Hematopoietic multipotent progenitor cell treated with erythropoietin and hydrocortisone succinate and interleukin-3 and kit ligand, for 8 days (in vitro differentiated cells): Measurements from ENCODE around the gene GAS2L3.
A peak's percentile ranks its signal among the peaks of the same experiment; 100 is the strongest.
"Not testable (repeated sequence)": the region's sequence is repeated elsewhere in the genome, so short reads cannot be mapped to it uniquely, and the experiment has no call there.

Experiments
- DNase-seq: peaks from one replicate; pipeline ENCODE4 v3.0.0-alpha.2; 2015

Gene GAS2L3

DNA sequence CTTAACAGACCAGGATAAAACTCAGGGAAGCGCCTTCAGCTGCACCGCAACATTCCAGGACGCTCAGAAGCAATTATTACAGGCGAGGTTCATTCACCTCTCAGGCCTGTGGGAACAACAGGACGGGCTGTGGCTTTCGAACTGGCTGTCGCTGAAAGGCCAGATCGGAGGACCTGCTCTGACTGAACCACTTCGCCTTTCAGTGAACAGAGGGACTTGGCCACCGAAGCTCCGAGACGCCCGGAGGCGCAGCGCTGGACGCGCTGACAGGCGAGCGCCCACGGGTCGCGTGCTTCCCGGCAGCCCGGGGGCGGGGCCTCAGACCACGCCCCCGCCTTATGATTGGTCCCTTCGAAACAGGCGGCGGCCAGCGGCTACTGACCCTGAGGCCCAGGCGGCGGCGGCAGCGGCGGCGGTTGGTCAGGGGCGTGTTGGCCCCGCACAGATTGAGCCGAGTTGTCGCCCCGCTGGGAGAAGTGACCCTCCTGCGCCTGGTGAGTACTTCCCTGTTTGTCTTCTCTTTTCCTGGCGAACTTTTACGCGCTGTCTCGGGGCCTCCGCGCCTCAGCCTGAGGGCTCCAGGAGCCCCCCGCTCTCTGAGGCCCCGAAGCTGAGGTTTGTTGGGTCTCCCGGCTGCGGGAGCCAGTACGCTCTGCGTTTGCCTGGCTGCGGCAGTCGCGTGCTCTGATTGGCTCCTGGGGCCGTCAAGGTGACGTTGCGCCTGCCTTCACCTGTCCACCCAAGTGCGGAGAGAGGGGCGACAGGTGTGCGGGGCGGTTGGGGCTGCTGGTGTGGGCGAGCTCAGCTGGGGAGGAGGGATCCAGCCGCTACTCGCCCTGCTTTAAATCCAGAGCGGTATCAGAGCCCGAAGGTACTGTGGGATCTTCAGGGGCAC, at the start of gene GAS2L3:
Gene GAS2L3 (plus strand): TSS at position 393 of the 895 bp plus-strand sequence. CDS start 21,221 bp downstream, outside the sequence.
- DNase-seq = peak; percentile 85

GRCh38 chr12:100528034-100528433, 45.5 kb upstream of the GAS2L3 start:
- no peak for DNase-seq

DNA sequence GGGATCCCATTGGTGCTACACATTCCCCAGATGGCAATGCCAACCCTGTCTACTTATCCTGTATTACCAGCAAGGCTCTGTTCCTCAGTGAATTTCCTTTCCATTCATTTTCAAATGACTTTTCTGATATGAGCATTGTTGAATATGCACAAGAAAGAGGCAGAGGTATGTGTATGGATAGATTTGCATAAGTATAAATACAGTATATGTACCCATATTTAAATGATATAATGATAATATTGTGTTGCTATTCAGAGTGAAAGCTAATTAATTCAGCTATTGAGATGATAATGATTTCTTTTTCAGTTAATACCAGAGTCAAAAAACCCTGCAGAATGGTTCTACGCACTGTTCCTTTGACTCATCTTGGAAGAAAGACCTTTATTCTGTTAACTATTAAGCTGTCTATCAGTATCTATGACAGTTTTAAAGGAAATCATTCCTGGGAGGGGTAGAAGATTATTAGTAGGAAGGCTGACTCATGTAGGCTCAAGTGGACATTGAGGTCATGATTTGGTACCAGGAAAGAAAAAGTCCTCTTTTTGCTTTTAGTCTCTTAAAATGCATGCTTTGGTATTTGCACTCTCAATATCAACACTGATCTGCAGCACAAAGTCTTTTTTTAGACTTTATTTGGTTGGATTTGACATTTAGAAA, 44.9 kb upstream of the GAS2L3 start:
- DNase-seq = no peak

DNA sequence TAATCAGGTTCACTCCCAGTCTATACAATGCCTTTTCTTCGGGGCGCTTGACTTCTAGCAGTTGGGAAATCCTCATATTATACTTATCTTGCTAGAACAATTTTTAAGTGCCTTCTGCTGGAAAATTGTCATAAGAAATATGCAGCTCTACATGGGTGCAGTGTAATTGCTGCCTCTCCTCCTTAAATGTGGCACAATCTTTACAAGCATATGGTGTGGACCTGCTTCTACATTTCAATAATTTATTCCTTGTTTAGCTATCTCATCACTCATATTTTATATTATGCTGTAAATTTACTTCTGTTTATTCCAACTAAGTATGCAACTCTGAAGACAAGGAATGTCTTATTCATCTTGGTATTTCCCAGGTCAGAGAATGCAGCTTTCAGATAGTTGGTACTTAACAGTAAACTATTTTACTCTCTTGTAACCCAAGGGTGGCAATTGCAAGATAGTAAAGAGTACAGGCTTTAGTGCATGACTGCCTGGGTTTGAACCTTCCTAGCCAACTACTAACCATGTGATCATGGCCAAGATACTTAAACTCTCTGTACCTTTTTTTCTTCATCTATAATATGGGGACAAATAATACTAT, 43.6 kb upstream of the GAS2L3 start:
- DNase-seq = no peak

GRCh38 chr12:100533376-100533775, 40.1 kb upstream of the GAS2L3 start:
- DNase-seq = no peak

GRCh38 chr12:100534625-100535227, 38.8 kb upstream of the GAS2L3 start:
- DNase-seq = no peak

DNA sequence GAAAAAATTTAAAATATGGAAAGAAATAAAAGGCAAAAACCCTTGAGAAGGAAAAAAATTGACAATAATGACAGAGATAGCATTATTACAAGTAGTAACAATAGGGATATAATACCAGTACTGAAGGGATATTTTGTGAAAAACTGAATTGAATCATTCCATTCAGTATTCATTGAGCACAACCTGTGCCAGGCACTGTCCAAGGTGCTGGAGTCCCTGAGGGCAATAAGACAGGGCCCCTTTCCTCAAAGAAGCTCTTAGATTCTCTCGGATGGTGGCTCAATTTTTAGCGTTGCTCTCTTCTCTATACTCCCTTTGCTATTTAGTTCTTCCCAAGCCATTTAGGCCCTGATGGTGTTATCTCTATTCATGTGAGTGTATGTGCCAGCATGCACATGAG, 34.3 kb upstream of the GAS2L3 start:
- peak; percentile 46 for DNase-seq

- no peak for DNase-seq
Measured at GRCh38 chr12:100544165-100544564, 29.3 kb upstream of the GAS2L3 start.

DNA sequence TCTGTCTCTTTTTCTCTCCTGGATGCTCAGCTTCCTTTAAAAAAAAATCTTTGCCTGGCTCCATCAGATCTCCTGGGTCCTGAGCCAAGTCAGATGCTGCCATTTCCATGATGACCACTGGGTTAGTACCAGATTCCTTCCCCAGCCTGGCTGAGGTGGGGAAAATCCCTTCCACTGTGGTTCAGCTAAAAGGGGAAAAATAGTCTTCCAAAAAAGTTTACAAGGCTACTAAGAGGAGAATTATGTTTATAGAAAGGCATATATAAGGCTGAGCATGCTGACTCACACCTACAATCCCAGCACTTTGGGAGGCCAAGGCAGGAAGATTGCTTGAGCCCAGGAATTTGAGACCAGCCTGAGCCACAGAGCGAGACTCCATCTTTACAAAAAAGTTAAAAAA, 28.4 kb upstream of the GAS2L3 start:
- DNase-seq = no peak

DNA sequence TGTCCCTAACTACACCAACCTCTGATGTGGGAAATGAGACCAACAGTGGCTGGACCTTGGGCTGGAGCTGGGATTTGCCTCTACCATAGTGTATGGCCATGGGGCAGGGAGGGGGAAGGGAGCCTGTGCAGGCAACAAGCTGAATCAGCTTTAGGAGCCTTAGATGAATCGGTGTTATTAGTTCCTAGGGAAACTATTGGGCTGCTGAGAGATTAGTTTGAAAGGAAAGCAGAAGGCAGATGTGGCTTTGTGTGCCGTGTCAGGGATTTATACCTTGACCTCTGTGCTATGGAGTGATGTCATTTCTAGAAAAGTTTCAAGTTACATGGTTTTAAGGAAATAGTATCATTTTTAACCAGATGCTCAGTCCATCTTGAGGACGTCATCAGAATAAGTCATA, 19.5 kb upstream of the GAS2L3 start:
- no peak for DNase-seq

- peak; percentile 89 for DNase-seq
Measured at GRCh38 chr12:100554608-100555077, 18.8 kb upstream of the GAS2L3 start.

GRCh38 chr12:100555722-100556121, 17.8 kb upstream of the GAS2L3 start:
- DNase-seq = no peak

GRCh38 chr12:100557357-100557756, 16.1 kb upstream of the GAS2L3 start:
- DNase-seq = no peak

- not testable (repeated sequence) for DNase-seq
Measured at GRCh38 chr12:100559261-100559660, 14.2 kb upstream of the GAS2L3 start.

DNA sequence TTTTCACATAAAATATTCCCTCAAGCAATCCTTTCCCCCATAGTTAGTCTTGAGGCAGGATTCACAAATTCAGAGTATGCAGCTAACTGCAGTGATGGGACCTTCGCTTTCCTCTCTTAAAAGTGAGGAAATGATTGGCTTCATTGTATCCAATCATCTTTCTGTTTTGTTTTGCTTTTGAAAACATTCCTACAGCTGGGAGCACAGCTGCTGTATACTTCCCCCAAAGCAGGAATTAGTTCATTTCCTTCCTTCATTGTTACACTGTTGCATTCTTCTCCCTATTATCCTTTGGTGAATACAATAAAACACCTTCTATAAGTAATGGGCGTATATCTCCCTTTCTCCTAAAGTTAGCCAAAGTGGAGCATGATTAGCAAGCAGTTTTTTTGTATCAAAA, 9.4 kb upstream of the GAS2L3 start:
- no peak for DNase-seq

- DNase-seq = no peak
Measured at GRCh38 chr12:100564905-100565467, 8.5 kb upstream of the GAS2L3 start.

DNA sequence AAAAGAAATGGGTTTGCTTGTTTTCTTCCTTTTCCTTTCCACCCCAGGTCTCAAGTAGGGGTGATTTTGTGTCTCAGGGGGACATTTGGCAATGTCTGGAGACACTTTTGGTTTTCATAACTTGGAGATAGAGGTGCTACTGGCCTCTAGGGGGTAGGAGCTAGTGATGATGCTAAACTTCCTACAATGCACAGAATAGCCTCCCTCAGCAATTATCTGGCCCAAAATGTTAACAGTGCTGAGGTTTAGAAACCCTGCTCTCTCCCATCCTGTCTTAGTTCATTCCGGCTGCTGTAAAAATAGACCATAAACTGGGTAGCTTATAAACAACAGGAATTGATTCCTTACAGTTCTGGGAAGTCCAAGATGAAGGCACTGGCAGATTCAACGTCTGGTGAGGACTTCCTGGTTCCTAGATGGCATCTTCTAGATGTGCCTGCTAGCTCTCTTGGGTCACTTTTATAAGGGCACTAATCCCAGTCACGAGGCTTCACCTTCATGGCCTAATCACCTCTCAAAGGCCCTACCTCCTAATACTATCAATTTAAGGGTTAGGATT, 7.4 kb upstream of the GAS2L3 start:
- DNase-seq = no peak

DNA sequence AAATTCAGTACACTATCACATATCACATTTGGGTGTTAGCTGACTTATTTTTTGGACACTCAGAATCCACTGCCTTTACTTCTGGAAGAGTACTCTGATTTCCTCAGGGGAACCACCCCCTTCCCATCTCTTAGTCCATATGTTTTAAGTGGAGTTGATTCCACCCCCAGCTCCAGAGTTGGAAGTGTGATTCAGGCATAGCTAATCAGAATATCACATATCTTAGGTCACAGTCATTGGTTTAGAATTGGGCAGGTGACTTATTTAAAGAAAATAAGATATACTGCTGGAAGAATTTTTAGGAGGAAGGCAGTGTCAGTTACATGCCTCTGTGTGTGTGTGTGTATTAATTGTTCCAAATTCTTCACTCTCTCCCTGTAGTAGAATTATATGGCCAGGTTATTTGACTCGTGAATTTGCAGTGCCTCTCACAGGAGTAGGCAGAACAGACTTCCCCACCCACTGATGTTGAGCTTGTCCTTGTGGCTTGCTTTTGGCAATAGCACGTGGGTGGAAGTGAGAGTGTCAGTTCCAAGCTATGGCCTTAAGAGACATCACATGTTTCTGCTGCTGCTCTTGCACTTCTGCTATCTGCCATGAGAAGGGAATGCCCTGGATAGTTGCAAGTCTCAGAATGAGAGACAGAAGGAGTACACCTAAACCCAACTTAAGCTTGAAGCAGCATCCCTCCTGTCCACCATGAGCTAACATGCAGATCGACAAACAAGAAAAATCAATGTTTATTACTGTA, 6.4 kb upstream of the GAS2L3 start:
- DNase-seq = peak; percentile 26

DNA sequence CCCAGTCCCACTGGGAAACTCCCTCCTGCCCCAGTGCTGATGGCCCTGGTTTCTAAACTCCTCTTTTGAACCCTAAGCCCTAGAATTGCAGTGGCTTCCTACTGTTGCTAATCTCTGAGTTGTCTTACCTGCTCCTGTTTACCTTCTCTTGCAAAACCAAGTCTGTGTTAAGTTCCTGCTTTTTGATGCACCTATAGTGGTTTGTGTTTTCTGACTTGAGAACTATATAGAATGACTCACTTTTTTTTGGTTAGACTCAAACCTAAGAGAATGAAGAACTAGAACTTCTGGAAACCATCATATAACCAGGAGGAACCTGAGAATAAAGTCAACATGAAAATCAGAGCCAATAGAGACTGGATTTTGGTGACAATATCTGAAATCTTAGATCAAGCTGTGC, 5.5 kb upstream of the GAS2L3 start:
- no peak for DNase-seq

GRCh38 chr12:100572184-100572583, 1.3 kb upstream of the GAS2L3 start:
- no peak for DNase-seq

DNA sequence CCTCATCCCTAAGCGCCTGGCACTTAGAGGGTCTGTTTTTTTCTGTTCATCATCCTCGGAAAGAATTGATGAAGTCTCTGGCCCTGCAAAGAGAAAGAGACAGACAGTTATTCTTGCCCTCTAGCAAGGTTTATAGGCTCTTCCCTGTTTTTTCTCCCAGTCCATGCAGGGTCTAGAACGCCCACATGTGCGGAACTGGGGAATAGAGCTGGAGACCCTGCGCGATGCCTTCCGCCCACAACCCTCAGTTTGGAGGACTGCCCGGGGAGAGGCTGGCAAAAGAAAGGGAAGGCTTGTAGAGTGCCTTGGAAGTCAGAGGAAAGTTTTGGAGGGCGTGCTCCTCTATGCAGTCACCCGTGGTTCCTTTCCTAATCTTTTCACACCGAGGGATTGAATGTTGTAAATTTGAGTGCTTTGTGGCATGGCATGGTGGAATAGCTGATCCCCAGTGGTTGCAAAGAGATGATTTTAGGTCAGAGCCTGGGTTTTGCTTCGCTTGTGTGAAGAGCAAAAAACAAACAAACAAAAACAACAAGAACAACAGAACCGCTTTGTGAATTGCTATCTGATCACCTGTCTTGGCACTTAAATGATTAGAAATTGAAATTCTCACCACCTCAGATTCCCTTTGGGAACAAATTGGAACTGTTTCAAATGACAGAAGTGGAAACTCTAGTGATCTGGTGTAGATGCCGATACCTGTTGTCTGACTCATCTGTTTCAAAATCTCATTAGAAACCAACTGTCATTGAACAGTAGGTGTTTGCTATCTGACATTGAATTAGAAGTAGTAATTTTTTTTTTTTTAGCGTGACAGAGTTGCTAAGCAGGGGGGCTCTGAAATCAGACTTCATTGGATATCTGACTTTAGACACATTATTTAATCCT, 947 bp downstream of the GAS2L3 start:
- peak; percentile 34 for DNase-seq
